GM12878 (cell line): ENCODE data around the gene PRPSAP1. TPM values are rescaled to one million over a fixed set of nuclear protein-coding genes. Genes with fewer than 3 reads are reported as not detected.

Experiments used
- ATAC-seq: fragments of 200-7000 bp; cut with Tn5 transposase; 3 replicates; pipeline ENCODE4 v1.9.1; 2020; ENCODE audit warnings: mild to moderate bottlenecking, moderate library complexity
- BruUV-seq: library from RNA; stranded (reverse); fragments of 400-500 nt; replicated peaks from 2 replicates; lab custom pipeline; 2021; lab: Mats Ljungman, UMichigan
- CTCF ChIA-PET: fragments of 300-600 bp; sonication (Branson Sonifier 250); formaldehyde crosslinking; extraction: SDS; loops from one replicate; lab custom pipeline; 2021; ENCODE audit warnings: inconsistent platforms; lab: Yijun Ruan, JAX
- POLR2A ChIA-PET: fragments of 350-600 bp; formaldehyde crosslinking; extraction: SDS; loops from one replicate; lab custom pipeline; 2021; ENCODE audit warnings: inconsistent platforms; lab: Charles Lee
- RAD21 ChIA-PET: fragments of 300-600 bp; sonication (Branson Sonifier 250); formaldehyde crosslinking; loops from one replicate; lab custom pipeline; 2023; ENCODE audit warnings: antibody characterized with exemption; ENCODE audit not compliant: unreplicated experiment; lab: Charles Lee
- SMC1A ChIA-PET: fragments of 300-600 bp; sonication (Branson Sonifier 250); formaldehyde crosslinking; loops from one replicate; lab custom pipeline; 2023; ENCODE audit not compliant: unreplicated experiment, uncharacterized antibody; lab: Charles Lee
- DNase-seq: peaks from one replicate; pipeline ENCODE4 v3.0.0-alpha.2; 2011; ENCODE audit warnings: low read depth, low spot score
- FAIRE-seq: peaks from 3 replicates; lab custom pipeline; 2011; peaks lifted over from hg19 to GRCh38; lab: Jason Lieb, UNC
- H2AFZ ChIP-seq: 2 replicates; pipeline ENCODE4 v1.6.0; 2011; ENCODE audit warnings: low read depth, low read length, control low read depth; ENCODE audit not compliant: control insufficient read depth
- H3K27ac ChIP-seq: 2 replicates; pipeline ENCODE4 v1.5.1; 2011; ENCODE audit warnings: control low read depth; ENCODE audit not compliant: control insufficient read depth, insufficient read depth
- H3K27me3 ChIP-seq, 2 experiments: replicated peaks in 1 of 2; 2 replicates each; pipeline versions ENCODE4 v1.6.0 to v1.6.1; 2011; ENCODE audit warnings: low read length in 1 of 2; ENCODE audit not compliant: control insufficient read depth in 2 of 2, insufficient read depth in 2 of 2
- H3K36me3 ChIP-seq, 2 experiments: 2 replicates each; pipeline ENCODE4 v1.5.1; 2011; ENCODE audit warnings: low read length in 1 of 2; ENCODE audit not compliant: control insufficient read depth in 2 of 2, insufficient read depth in 2 of 2
- H3K4me1 ChIP-seq: 2 replicates; pipeline ENCODE4 v1.6.1; 2011; ENCODE audit warnings: mild to moderate bottlenecking, low read length, moderate library complexity, mixed read lengths; ENCODE audit not compliant: control insufficient read depth, insufficient read depth
- H3K4me2 ChIP-seq: 2 replicates; pipeline ENCODE4 v1.6.0; 2011; ENCODE audit warnings: control low read depth; ENCODE audit not compliant: control insufficient read depth, insufficient read depth
- H3K4me3 ChIP-seq: fragments of 200-600 bp; sonication (generic); 2 replicates; pipeline ENCODE4 v1.5.1; 2016
- H3K79me2 ChIP-seq: 2 replicates; pipeline ENCODE4 v1.6.0; 2011; ENCODE audit warnings: low read length; ENCODE audit not compliant: control insufficient read depth, insufficient read depth
- H3K9ac ChIP-seq: 2 replicates; pipeline ENCODE4 v1.8.0; 2011; ENCODE audit warnings: low read length, control low read depth, mixed read lengths; ENCODE audit not compliant: control insufficient read depth, insufficient read depth
- H3K9me3 ChIP-seq: replicated peaks from 3 replicates; pipeline ENCODE4 v1.5.1; 2011; ENCODE audit warnings: mild to moderate bottlenecking, low read length; ENCODE audit not compliant: control insufficient read depth, insufficient read depth
- H4K20me1 ChIP-seq: 2 replicates; pipeline ENCODE4 v1.6.0; 2011; ENCODE audit not compliant: control insufficient read depth, insufficient read depth
- CBFB ChIP-seq: IDR thresholded peaks from 2 replicates; pipeline ENCODE4 v1.6.1; 2016; ENCODE audit warnings: antibody characterized with exemption, low read depth
- ELK1 ChIP-seq: IDR thresholded peaks from 2 replicates; pipeline ENCODE4 v1.6.1; 2012; ENCODE audit warnings: low read depth, low read length, improper control_type of control experiment
- NR2C1 ChIP-seq: fragments of 450-650 bp; IDR thresholded peaks from 2 replicates; pipeline ENCODE4 v1.6.1; 2017; ENCODE audit warnings: antibody characterized with exemption, mild to moderate bottlenecking, moderate library complexity
- PAX5 ChIP-seq: IDR thresholded peaks from 2 replicates; pipeline ENCODE4 v1.6.1; 2011; ENCODE audit warnings: low read depth, low read length, borderline replicate concordance
- PAX8 ChIP-seq: fragments of 450-650 bp; IDR thresholded peaks from 2 replicates; pipeline ENCODE4 v1.6.1; 2017; ENCODE audit warnings: mild to moderate bottlenecking, moderate library complexity
- YBX1 ChIP-seq: fragments of 450-650 bp; IDR thresholded peaks from 2 replicates; pipeline ENCODE4 v1.6.1; 2016; ENCODE audit warnings: antibody characterized with exemption
- ZNF622 ChIP-seq: fragments of 450-650 bp; IDR thresholded peaks from 2 replicates; pipeline ENCODE4 v1.6.1; 2017; ENCODE audit warnings: mild to moderate bottlenecking, inconsistent platforms
- WGBS: methylation state at CpG from one replicate; pipeline ENCODE4 v1.1.6; 2016; ENCODE audit warnings: low lambda C conversion rate; ENCODE audit not compliant: insufficient replicate concordance, insufficient coverage; ENCODE audit errors: missing lambda C conversion rate; 5-methylcytosine and 5-hydroxymethylcytosine counted together
- in situ Hi-C: fragments of 300-500 bp; cut with MboI; formaldehyde crosslinking; loops from 9 replicates; pipeline ENCODE4 v1.14.3; 2018; ENCODE audit warnings: mixed read lengths
- intact Hi-C: fragments of 100-400 bp; cut with micrococcal nuclease; formaldehyde crosslinking; loops from one replicate; pipeline ENCODE4 v1.14.2; 2022; ENCODE audit not compliant: unreplicated experiment
- polyA plus RNA-seq, 11 experiments: library from polyadenylated mRNA; depleted of rRNA in 4 of 11; unstranded in 6 of 11; stranded (reverse) in 5 of 11; fragments of >200 nt; fragmentation: Nextera tagmentation in 4 of 11; fragmentation: Illumina TruSeq in 1 of 11; extraction: Ambion mirVana in 4 of 11; extraction: Trizol in 1 of 11; gene quantifications; 1 replicate in 1 of 11; 2 replicates in 10 of 11; pipeline versions ENCODE4 v1.2.1 to v1.2.3, GENCODE V29; 2011 to 2016; ENCODE audit warnings: inconsistent platforms in 2 of 11, missing spikeins in 2 of 11, low read depth in 1 of 11
- total RNA-seq, 4 experiments: library from RNA; depleted of rRNA in 3 of 4; stranded (reverse); fragments of >200 nt in 3 of 4; fragmentation: Illumina TruSeq in 1 of 4; extraction: Trizol in 1 of 4; gene quantifications; 2 replicates each; pipeline versions ENCODE4 v1.2.1 to v1.2.3, GENCODE V29; 2013 to 2021

The PRPSAP1 gene
- total and polyA plus RNA-seq, 10 of the 15 experiments (the other 5 are each of a cell fraction or from before 2014, with no cell fraction given): 15.8 to 84.2 (median 44.2) TPM

GRCh38 chr17:76314392-76315227 lies 39.1 kb downstream of the PRPSAP1 start:
- SMC1A ChIA-PET: no interaction called here
- DNase-seq (no peak), ATAC-seq (no peak), FAIRE-seq (no peak)
- TF ChIP-seq ELK1 (no peak), CBFB (no peak), NR2C1 (no peak), ZNF622 (no peak), YBX1 (no peak)
- H3K36me3 ChIP-seq: peaks cover 3 to 6% of the 10 kb centered on the region in 2 experiments
- RAD21 ChIA-PET: no interaction called here
- no peak overlapping the region for H3K9ac ChIP-seq
- no peak overlapping the region for H2AFZ ChIP-seq
- H4K20me1 ChIP-seq: no peaks in the 10 kb centered on the region
- intact Hi-C loops (no loop called here), in situ Hi-C loops (no loop called here)
- H3K27ac ChIP-seq: no peak overlapping the region
- no peaks in the 10 kb centered on the region for H3K4me1 ChIP-seq
- H3K4me3 ChIP-seq: no peak overlapping the region
- BruUV-seq: no TSS peak
- no peaks in the 10 kb centered on the region for H3K9me3 ChIP-seq
- no peak overlapping the region for H3K4me2 ChIP-seq
- no peaks in the 10 kb centered on the region for H3K79me2 ChIP-seq
- CTCF ChIA-PET: no interaction called here
- 94% methylated on average over 15 of the region's 15 CpGs for WGBS
- POLR2A ChIA-PET: interaction anchor here (0.6 to 0.7 kb wide), 4 partner anchors 41 to 693 kb away, joined by 4 to 6 read pairs (median 5); no protein-coding TSS in a partner anchor
- no peaks in the 10 kb centered on the region for H3K27me3 ChIP-seq

GRCh38 chr17:76312735-76313134 lies 41.0 kb downstream of the PRPSAP1 start:
- Histone ChIP-seq H3K36me3 (peaks cover 3 to 4% of the 10 kb centered on the region in 2 experiments), H3K9ac (no peak overlapping the region), H3K4me2 (no peak overlapping the region), H3K79me2 (no peaks in the 10 kb centered on the region), H4K20me1 (no peaks in the 10 kb centered on the region), H3K27me3 (no peaks in the 10 kb centered on the region), H3K27ac (no peak overlapping the region), H3K4me3 (no peak overlapping the region), H3K4me1 (no peaks in the 10 kb centered on the region), H2AFZ (no peak overlapping the region), H3K9me3 (no peaks in the 10 kb centered on the region)
- DNase-seq (no peak), FAIRE-seq (no peak), ATAC-seq (no peak)
- ChIA-PET RAD21 (no interaction called here), CTCF (interaction anchor here (0.5 to 1.3 kb wide), 3 partner anchors 9 to 93 kb away, joined by 3 to 5 read pairs (median 4); no protein-coding TSS in a partner anchor), POLR2A (no interaction called here), SMC1A (interaction anchor here (0.6 kb wide), 1 partner anchor 24 kb away, joined by 3 read pairs; no protein-coding TSS in a partner anchor)
- in situ Hi-C loops (no loop called here), intact Hi-C loops (no loop called here)
- WGBS: 88% methylated on average over 9 of the region's 9 CpGs
- TF ChIP-seq PAX8 (no peak), PAX5 (no peak)
- no TSS peak for BruUV-seq
